WTC11 (cell line): ENCODE data around the gene SPATA9. TPM values are rescaled to one million over a fixed set of nuclear protein-coding genes. Genes with fewer than 3 reads are reported as not detected.

Experiments used
- ATAC-seq: fragments of 200-7000 bp; cut with Tn5 transposase; 2 replicates; pipeline ENCODE4 v1.10.0; 2021; ENCODE audit warnings: mild to moderate bottlenecking, moderate library complexity
- CTCF ChIA-PET: fragments of 300-600 bp; sonication (Branson Sonifier 250); formaldehyde crosslinking; loops from one replicate; lab custom pipeline; 2021; ENCODE audit warnings: antibody characterized with exemption; lab: Charles Lee
- POLR2A ChIA-PET: fragments of 350-600 bp; sonication (Branson Sonifier 250); formaldehyde crosslinking; loops from one replicate; lab custom pipeline; 2021; ENCODE audit warnings: antibody characterized with exemption; lab: Charles Lee
- DNase-seq: peaks from one replicate; pipeline ENCODE4 v3.0.0; 2021; ENCODE audit warnings: low spot score
- H3K27ac Mint-ChIP-seq: 2 replicates; pipeline ENCODE4 v1.8.0; 2021; ENCODE audit warnings: mixed read lengths
- H3K27me3 Mint-ChIP-seq: 2 replicates; pipeline ENCODE4 v1.8.0; 2021; ENCODE audit warnings: low read depth, mild to moderate bottlenecking, moderate library complexity, mixed read lengths
- H3K36me3 Mint-ChIP-seq: 2 replicates; pipeline ENCODE4 v1.8.0; 2021; ENCODE audit warnings: mixed read lengths
- H3K4me1 Mint-ChIP-seq: 2 replicates; pipeline ENCODE4 v1.8.0; 2022; ENCODE audit warnings: mixed read lengths
- H3K4me3 Mint-ChIP-seq: 2 replicates; pipeline ENCODE4 v1.8.0; 2021; ENCODE audit warnings: mild to moderate bottlenecking, moderate library complexity, mixed read lengths
- H3K9me3 Mint-ChIP-seq: 2 replicates; pipeline ENCODE4 v1.8.0; 2021; ENCODE audit warnings: mixed read lengths
- ARID4B ChIP-seq: sonication (generic); formaldehyde crosslinking; IDR thresholded peaks from 2 replicates; pipeline ENCODE4 v1.8.0; 2023; ENCODE audit warnings: missing genetic modification reagents, mild to moderate bottlenecking, borderline replicate concordance
- CDX4 ChIP-seq: fragments of 250-450 bp; sonication (Bioruptor Pico); IDR thresholded peaks from 2 replicates; pipeline ENCODE4 v1.9.0; 2021; ENCODE audit warnings: moderate library complexity, mild to moderate bottlenecking, inconsistent platforms, borderline replicate concordance
- CREB1 ChIP-seq: sonication (generic); formaldehyde crosslinking; IDR thresholded peaks from 2 replicates; pipeline ENCODE4 v1.8.0; 2023; ENCODE audit warnings: mild to moderate bottlenecking, missing genetic modification reagents
- CTCF ChIP-seq: fragments of 200-600 bp; IDR thresholded peaks from 2 replicates; pipeline ENCODE4 v1.8.0; 2022; ENCODE audit warnings: antibody characterized with exemption
- FOXK1 ChIP-seq: sonication (generic); formaldehyde crosslinking; IDR thresholded peaks from 2 replicates; pipeline ENCODE4 v1.8.0; 2022; ENCODE audit warnings: mild to moderate bottlenecking, moderate library complexity, missing genetic modification reagents
- GABPB1 ChIP-seq: sonication (generic); formaldehyde crosslinking; IDR thresholded peaks from 2 replicates; pipeline ENCODE4 v1.8.1; 2023; ENCODE audit warnings: mild to moderate bottlenecking, missing genetic modification reagents
- KAT7 ChIP-seq: sonication (generic); formaldehyde crosslinking; IDR thresholded peaks from 2 replicates; pipeline ENCODE4 v1.8.1; 2023; ENCODE audit warnings: missing genetic modification reagents, mild to moderate bottlenecking, borderline replicate concordance
- MXD4 ChIP-seq: fragments of 250-450 bp; sonication (Bioruptor Pico); IDR thresholded peaks from 2 replicates; pipeline ENCODE4 v1.8.0; 2021; ENCODE audit warnings: mild to moderate bottlenecking, moderate library complexity, borderline replicate concordance
- MYBL2 ChIP-seq: sonication (generic); formaldehyde crosslinking; IDR thresholded peaks from 2 replicates; pipeline ENCODE4 v1.8.1; 2023; ENCODE audit warnings: mild to moderate bottlenecking, moderate library complexity, missing genetic modification reagents
- NFATC4 ChIP-seq: fragments of 250-450 bp; sonication (Bioruptor Pico); IDR thresholded peaks from 2 replicates; pipeline ENCODE4 v1.9.0; 2021; ENCODE audit warnings: mild to moderate bottlenecking
- NR2C2 ChIP-seq: sonication (generic); formaldehyde crosslinking; IDR thresholded peaks from 2 replicates; pipeline ENCODE4 v1.8.0; 2022; ENCODE audit warnings: mild to moderate bottlenecking, missing genetic modification reagents
- PRDM15 ChIP-seq: sonication (generic); formaldehyde crosslinking; IDR thresholded peaks from 2 replicates; pipeline ENCODE4 v1.8.0; 2022; ENCODE audit warnings: missing genetic modification reagents
- SOX15 ChIP-seq: fragments of 250-450 bp; sonication (Bioruptor Pico); IDR thresholded peaks from 2 replicates; pipeline ENCODE4 v1.9.0; 2021; ENCODE audit warnings: mild to moderate bottlenecking
- USF1 ChIP-seq: sonication (generic); formaldehyde crosslinking; IDR thresholded peaks from 2 replicates; pipeline ENCODE4 v1.8.0; 2022; ENCODE audit warnings: mild to moderate bottlenecking, missing genetic modification reagents
- ZNF423 ChIP-seq: fragments of 250-450 bp; sonication (Bioruptor Pico); IDR thresholded peaks from 2 replicates; pipeline ENCODE4 v2.1.2; 2022; ENCODE audit warnings: mild to moderate bottlenecking, moderate library complexity
- ZNF512 ChIP-seq: sonication (generic); formaldehyde crosslinking; IDR thresholded peaks from 2 replicates; pipeline ENCODE4 v1.8.1; 2022; ENCODE audit warnings: missing genetic modification reagents, borderline replicate concordance
- total RNA-seq: library from RNA; stranded (reverse); gene quantifications from 3 replicates; pipeline ENCODE4 v1.2.3, GENCODE V29; 2021
- TF ChIP-seq, protein P1 (sequence below): fragments of 250-450 bp; sonication (Bioruptor Pico); IDR thresholded peaks from 2 replicates; pipeline ENCODE4 v1.9.0; 2021; ENCODE audit warnings: mild to moderate bottlenecking, borderline replicate concordance

The SPATA9 gene
- total RNA-seq, 1 experiment from 2014 or later, result not detected

DNA sequence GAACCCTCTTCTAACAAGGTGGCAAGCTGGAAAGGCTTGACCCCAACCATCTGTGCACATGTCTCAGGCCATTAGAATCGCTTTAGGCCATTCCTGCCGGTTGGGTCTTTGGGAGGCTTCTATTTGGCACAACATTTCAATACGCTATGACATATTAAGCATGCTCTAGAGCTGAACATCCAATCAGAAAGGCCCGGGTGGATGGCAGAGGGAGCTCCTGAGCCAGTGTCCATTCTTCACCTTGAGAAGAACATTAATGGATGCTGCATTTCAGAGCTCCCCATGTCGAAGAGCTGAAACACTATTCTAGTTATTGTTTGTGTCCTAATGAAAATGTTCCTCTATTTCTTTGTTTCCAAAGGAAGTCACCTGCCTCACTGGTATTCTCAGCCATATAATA is 12.8 kb downstream of the SPATA9 start (continued):
- no peak for TF ChIP-seq ARID4B (CRISPR knock-in tag)
- TF ChIP-seq FOXK1, result no peak
- TF ChIP-seq CTCF, result no peak

GRCh38 chr5:95669540-95669939 is 13.3 kb downstream of the SPATA9 start:
- ChIA-PET CTCF (interaction anchor here (1.4 kb wide), 1 partner anchor 23 kb away, joined by 4 read pairs; the partner anchor contains the start of gene RFESD), POLR2A (no interaction called here)
- no peaks in the 10 kb centered on the region for H3K27me3 Mint-ChIP-seq
- no peaks in the 10 kb centered on the region for H3K36me3 Mint-ChIP-seq
- H3K4me1 Mint-ChIP-seq, result 0 out of 2 replicates have a peak, but pooled peaks cover 4% of the 10 kb centered on the region
- H3K27ac Mint-ChIP-seq, result no peak overlapping the region
- no peaks in the 10 kb centered on the region for H3K9me3 Mint-ChIP-seq
- no peak overlapping the region for H3K4me3 Mint-ChIP-seq
- no peak for TF ChIP-seq MYBL2 (CRISPR knock-in tag)
- no peak for TF ChIP-seq ZNF512
- no peak for TF ChIP-seq PRDM15
- TF ChIP-seq NFATC4, result no peak
- TF ChIP-seq USF1 (CRISPR knock-in tag), result no peak
- no peak for TF ChIP-seq CDX4 (CRISPR knock-in tag)
- no peak for TF ChIP-seq GABPB1 (CRISPR knock-in tag)
- DNase-seq, result no peak
- ATAC-seq, result peak; percentile 82

GRCh38 chr5:95668728-95669127 is 14.1 kb downstream of the SPATA9 start:
- POLR2A ChIA-PET, result no interaction called here
- Mint-ChIP-seq H3K27ac (no peak overlapping the region), H3K9me3 (no peaks in the 10 kb centered on the region), H3K27me3 (no peaks in the 10 kb centered on the region), H3K4me3 (no peak overlapping the region), H3K36me3 (no peaks in the 10 kb centered on the region), H3K4me1 (0 out of 2 replicates have a peak, but pooled peaks cover 4% of the 10 kb centered on the region)
- no peak for DNase-seq
- CTCF ChIA-PET, result no interaction called here
- ATAC-seq, result no peak
- no peak for TF ChIP-seq CREB1 (CRISPR knock-in tag)
- no peak for TF ChIP-seq MXD4 (CRISPR knock-in tag)
- TF ChIP-seq ZNF423 (CRISPR knock-in tag), result no peak
- TF ChIP-seq, protein P1, sequence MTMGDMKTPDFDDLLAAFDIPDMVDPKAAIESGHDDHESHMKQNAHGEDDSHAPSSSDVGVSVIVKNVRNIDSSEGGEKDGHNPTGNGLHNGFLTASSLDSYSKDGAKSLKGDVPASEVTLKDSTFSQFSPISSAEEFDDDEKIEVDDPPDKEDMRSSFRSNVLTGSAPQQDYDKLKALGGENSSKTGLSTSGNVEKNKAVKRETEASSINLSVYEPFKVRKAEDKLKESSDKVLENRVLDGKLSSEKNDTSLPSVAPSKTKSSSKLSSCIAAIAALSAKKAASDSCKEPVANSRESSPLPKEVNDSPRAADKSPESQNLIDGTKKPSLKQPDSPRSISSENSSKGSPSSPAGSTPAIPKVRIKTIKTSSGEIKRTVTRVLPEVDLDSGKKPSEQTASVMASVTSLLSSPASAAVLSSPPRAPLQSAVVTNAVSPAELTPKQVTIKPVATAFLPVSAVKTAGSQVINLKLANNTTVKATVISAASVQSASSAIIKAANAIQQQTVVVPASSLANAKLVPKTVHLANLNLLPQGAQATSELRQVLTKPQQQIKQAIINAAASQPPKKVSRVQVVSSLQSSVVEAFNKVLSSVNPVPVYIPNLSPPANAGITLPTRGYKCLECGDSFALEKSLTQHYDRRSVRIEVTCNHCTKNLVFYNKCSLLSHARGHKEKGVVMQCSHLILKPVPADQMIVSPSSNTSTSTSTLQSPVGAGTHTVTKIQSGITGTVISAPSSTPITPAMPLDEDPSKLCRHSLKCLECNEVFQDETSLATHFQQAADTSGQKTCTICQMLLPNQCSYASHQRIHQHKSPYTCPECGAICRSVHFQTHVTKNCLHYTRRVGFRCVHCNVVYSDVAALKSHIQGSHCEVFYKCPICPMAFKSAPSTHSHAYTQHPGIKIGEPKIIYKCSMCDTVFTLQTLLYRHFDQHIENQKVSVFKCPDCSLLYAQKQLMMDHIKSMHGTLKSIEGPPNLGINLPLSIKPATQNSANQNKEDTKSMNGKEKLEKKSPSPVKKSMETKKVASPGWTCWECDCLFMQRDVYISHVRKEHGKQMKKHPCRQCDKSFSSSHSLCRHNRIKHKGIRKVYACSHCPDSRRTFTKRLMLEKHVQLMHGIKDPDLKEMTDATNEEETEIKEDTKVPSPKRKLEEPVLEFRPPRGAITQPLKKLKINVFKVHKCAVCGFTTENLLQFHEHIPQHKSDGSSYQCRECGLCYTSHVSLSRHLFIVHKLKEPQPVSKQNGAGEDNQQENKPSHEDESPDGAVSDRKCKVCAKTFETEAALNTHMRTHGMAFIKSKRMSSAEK (CRISPR knock-in tag), result no peak
- TF ChIP-seq SOX15 (CRISPR knock-in tag), result no peak
- no peak for TF ChIP-seq KAT7 (CRISPR knock-in tag)
- TF ChIP-seq NR2C2, result no peak
